GM12873 (cell line): ENCODE measurements around the gene SCN8A.

Experiments used
- CTCF ChIP-seq: IDR thresholded peaks from 2 replicates; pipeline ENCODE4 v1.5.1; 2012; ENCODE audit warnings: low read depth, mild to moderate bottlenecking, moderate library complexity, low read length, control low read depth; ENCODE audit not compliant: insufficient read depth; ENCODE audit errors: missing control alignments

The SCN8A gene

GRCh38 chr12:51851413-51852124 lies 260.5 kb downstream of the SCN8A start:
- no peak for TF ChIP-seq CTCF

GRCh38 chr12:51852404-51853137 lies 261.5 kb downstream of the SCN8A start:
- TF ChIP-seq CTCF = no peak

GRCh38 chr12:51855586-51856428 lies 264.8 kb downstream of the SCN8A start:
- TF ChIP-seq CTCF = no peak

GRCh38 chr12:51860986-51861385 lies 270.0 kb downstream of the SCN8A start:
- no peak for TF ChIP-seq CTCF
